Stimulated activated naive CD8-positive, alpha-beta T cell treated with anti-CD3 and anti-CD28 coated beads, Interleukin-15, Interleukin-2, amounts not matched to agents 100 ng/mL and 50 ng/mL, for 24 hours (primary cell): ENCODE results near the gene HIBADH.
"Not testable (repeated sequence)": the region's sequence is repeated elsewhere in the genome, so short reads cannot be mapped to it uniquely, and the experiment has no call there.

Experiments
- H3K27ac Mint-ChIP-seq: one replicate; pipeline ENCODE4 v1.8.0; 2021; ENCODE audit warnings: mild to moderate bottlenecking, mixed read lengths
- H3K27me3 Mint-ChIP-seq: one replicate; pipeline ENCODE4 v1.8.0; 2021; ENCODE audit warnings: mixed read lengths
- H3K36me3 Mint-ChIP-seq: one replicate; pipeline ENCODE4 v1.8.0; 2021; ENCODE audit warnings: low read depth, mixed read lengths
- H3K4me1 Mint-ChIP-seq: one replicate; pipeline ENCODE4 v1.8.0; 2021; ENCODE audit warnings: low read depth, mixed read lengths
- H3K4me3 Mint-ChIP-seq: one replicate; pipeline ENCODE4 v1.8.0; 2021; ENCODE audit warnings: mild to moderate bottlenecking, mixed read lengths
- H3K9me3 Mint-ChIP-seq: one replicate; pipeline ENCODE4 v1.8.0; 2021; ENCODE audit warnings: mixed read lengths

HIBADH gene

DNA sequence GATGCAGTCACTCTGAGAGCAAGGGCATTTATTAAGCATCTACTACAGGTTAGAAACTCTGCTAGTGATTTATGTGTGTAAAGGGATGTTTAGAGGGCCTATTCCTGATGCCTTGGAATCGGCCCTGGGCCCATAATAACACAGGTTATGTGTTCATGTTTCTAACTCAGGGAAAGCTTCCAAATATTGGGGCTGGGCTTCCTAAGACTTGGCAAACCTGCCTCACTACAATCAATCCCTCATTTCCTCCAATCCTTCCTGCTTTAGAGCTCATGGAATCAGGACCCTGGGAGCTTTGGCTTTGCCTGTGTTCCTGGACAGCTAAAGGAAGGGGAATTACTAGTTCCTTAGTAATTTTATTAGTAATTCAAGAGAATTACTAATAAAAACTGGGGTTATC lies 148.8 kb downstream of the HIBADH start:
- Mint-ChIP-seq H3K9me3 (no peaks in the 10 kb centered on the region), H3K27ac (no peak overlapping the region), H3K27me3 (no peaks in the 10 kb centered on the region), H3K4me3 (no peak overlapping the region), H3K4me1 (no peaks in the 10 kb centered on the region), H3K36me3 (no peaks in the 10 kb centered on the region)

DNA sequence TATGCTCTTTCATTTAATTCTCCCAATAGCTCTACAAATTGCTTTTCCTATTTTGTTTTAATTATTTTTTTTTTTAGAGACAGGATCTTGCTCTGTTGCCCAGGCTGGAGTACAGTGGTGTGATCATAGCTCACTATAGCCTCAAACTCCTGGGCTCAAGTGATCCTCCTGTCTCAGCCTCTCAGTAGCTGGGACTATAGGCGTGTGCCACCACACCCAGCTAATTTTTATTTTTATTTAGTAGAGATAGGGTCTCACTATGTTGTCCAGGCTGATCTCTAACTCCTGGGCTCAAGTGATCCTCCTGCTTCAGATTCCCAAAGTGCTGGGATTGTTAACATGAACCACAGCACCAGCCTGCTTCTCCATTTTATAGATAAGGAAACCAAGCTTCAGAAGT lies 151.3 kb downstream of the HIBADH start:
- not testable (repeated sequence) for H3K9me3 Mint-ChIP-seq, H3K36me3 Mint-ChIP-seq, H3K4me1 Mint-ChIP-seq, H3K4me3 Mint-ChIP-seq, H3K27me3 Mint-ChIP-seq, H3K27ac Mint-ChIP-seq

DNA sequence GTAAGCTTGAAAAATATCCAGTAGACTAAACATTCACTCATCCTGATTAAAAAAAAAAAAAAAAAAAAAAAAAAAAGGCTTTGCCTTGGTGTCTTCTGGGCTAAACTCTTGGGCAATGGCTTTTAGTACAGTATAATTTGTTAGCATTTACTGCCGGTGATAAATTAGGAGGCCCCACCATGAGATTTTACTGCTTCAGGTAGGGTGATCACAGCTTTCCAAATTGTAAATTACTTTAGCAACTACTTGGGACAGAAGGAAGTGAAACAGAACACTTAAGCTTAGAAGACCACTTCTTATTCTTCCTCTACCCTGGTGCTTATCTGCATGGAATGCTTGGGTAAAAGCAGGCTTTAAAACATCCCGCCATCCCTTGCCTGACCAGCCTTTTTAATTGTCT lies 152.1 kb downstream of the HIBADH start:
- Mint-ChIP-seq H3K9me3 (peaks cover 4% of the 10 kb centered on the region), H3K4me3 (no peak overlapping the region), H3K4me1 (no peaks in the 10 kb centered on the region), H3K27ac (no peak overlapping the region), H3K36me3 (no peaks in the 10 kb centered on the region), H3K27me3 (no peaks in the 10 kb centered on the region)

DNA sequence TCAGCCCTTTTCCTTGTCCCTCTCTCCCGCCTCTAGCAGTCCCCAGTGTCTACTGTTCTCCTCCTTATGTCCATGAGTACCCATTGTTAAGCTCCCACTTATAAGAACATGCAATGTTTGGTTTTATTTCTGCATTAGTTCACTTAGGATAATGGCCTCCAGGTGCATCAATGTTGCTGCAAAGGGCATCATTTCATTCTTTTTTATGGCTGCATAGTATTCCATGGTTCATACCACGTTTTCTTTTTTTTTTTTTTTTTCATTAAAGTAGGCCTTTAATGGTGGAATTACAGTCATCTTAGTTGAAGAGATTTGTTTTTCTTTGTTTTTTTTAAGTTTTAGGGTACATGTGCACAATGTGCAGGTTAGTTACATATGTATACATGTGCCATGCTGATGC lies 160.8 kb downstream of the HIBADH start:
- H3K4me3 Mint-ChIP-seq, H3K36me3 Mint-ChIP-seq, H3K4me1 Mint-ChIP-seq, H3K27me3 Mint-ChIP-seq, H3K9me3 Mint-ChIP-seq, H3K27ac Mint-ChIP-seq: not testable (repeated sequence)

DNA sequence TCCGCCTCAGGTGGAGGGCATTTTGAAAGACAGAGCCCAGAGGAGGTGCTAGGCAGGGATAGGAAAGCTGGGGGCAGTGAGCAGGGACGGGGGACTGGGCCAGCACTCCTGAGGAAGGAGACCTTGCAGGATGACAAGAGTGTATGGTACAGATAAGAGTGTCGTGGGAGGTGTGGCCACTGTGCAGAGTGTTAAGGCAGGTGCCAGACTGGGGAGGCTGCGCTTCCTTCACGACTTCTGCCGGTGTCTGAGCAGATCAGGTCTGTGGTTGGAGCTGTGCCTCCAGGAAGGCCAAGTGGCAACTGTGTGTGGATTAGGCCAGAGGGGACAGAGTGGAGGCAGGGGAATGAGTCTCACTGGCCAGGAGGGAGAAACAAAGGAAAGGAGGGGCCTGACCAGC lies 161.7 kb downstream of the HIBADH start:
- Mint-ChIP-seq H3K9me3 (no peaks in the 10 kb centered on the region), H3K36me3 (no peaks in the 10 kb centered on the region), H3K27me3 (no peaks in the 10 kb centered on the region), H3K4me1 (no peaks in the 10 kb centered on the region), H3K27ac (no peak overlapping the region), H3K4me3 (no peak overlapping the region)

DNA sequence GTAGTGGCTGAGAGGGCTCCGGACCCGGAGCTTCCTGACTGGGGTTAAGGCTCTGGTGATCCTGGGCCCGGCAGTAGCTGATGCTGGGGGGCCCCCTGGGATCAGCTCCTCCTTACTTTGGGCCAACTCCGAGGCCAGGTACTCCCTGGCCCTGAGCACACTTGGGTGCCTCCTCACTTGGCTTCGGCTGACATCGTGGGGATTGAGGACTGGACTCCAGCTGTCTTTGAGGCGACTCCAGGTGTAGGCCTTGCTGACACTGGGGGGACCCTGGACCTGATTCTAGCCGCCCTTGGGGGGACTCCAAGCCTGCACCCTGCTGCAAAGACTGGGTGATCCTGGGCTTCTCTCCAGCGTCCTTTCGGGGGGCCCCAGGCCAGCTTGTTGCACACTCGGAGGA lies 170.5 kb downstream of the HIBADH start:
- Mint-ChIP-seq H3K4me1 (no peaks in the 10 kb centered on the region), H3K4me3 (no peak overlapping the region), H3K9me3 (no peaks in the 10 kb centered on the region), H3K27ac (no peak overlapping the region), H3K36me3 (no peaks in the 10 kb centered on the region), H3K27me3 (peaks cover 4% of the 10 kb centered on the region)

DNA sequence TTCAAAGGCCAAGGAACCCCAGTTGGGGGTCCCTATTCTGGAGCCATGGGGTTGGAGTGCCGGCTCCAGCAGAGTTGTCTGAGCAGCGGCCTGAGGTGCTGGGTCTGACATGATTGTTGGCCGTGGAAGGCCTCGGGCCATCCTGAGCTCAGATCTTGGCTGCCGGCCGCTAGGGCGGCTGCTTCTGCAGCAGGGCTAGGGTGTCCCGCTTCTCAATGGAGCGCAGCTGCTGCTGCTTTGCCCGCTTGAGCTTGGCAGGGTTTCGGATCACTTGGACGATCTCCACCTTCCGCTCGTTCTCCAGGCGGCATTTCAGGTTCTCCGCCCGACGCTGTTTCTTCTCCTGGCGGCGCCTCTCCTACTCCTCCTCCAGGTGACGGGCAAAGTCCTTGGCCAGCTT lies 171.1 kb downstream of the HIBADH start:
- H3K9me3 Mint-ChIP-seq, result no peaks in the 10 kb centered on the region
- no peaks in the 10 kb centered on the region for H3K36me3 Mint-ChIP-seq
- H3K4me1 Mint-ChIP-seq, result no peaks in the 10 kb centered on the region
- peaks cover 4% of the 10 kb centered on the region for H3K27me3 Mint-ChIP-seq
- no peak overlapping the region for H3K27ac Mint-ChIP-seq
- H3K4me3 Mint-ChIP-seq, result no peak overlapping the region

DNA sequence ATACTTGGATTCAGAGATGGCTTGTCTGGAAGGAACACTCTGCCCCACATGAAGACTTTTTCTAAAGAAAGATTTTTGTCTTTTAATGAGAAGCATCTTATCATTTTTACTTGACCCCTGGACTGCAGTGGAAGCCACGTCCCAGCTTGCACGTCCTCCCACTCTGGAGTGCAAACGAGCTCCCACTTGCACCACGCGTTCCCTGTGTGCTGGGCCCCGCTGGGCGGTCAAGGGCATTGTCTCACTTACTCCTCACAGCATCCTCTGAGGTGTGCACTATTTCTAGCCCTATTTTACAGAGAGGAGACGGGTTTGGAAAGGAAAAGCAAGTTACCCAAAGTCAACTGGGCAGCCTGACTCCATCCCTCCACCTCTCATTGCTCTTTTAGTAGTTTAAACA lies 175.2 kb downstream of the HIBADH start:
- Mint-ChIP-seq H3K27me3 (peaks cover 4% of the 10 kb centered on the region), H3K9me3 (no peaks in the 10 kb centered on the region), H3K4me1 (no peaks in the 10 kb centered on the region), H3K36me3 (no peaks in the 10 kb centered on the region), H3K27ac (no peak overlapping the region), H3K4me3 (no peak overlapping the region)

DNA sequence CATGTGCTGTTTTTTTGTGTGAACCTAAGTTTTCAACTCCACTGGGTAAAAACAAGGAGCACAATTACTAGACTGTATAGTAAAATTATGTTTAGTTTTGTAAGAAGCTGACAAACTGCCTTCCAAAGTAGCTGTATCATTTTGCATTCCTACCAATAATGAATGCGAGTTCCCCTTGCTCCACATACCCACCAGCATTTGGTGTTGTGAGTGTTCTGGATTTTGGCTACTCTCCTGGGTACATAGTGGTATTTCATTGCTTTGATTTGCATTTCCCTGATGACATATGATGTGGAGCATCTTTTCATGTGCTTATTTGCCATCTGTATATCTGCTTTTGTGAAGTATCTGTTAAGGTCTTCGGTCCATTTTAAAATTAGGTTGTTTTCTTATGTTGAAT lies 178.2 kb downstream of the HIBADH start:
- Mint-ChIP-seq H3K27me3 (peaks cover 4% of the 10 kb centered on the region), H3K4me1 (no peaks in the 10 kb centered on the region), H3K36me3 (no peaks in the 10 kb centered on the region), H3K27ac (no peak overlapping the region), H3K9me3 (no peaks in the 10 kb centered on the region), H3K4me3 (no peak overlapping the region)

DNA sequence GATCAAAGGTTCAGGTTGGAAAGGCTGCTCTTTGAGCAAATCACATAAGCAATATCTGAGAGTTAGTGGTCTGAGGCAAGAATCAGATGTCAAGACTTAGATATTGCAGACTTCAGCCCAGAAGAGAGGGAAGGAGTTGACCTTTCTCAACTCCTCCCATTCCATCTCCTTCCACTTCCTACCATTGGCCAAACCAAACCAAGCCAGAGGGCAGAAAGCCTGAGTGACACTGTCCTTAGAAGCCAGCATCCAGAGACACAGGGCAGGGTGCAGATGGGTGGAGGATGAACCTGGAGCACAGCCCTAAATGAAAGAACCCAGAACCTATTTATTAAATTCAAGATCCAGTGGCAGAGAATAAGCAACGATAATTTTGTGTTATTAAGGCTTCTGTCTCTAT lies 180.5 kb downstream of the HIBADH start:
- Mint-ChIP-seq H3K4me3 (no peak overlapping the region), H3K36me3 (no peaks in the 10 kb centered on the region), H3K27me3 (no peaks in the 10 kb centered on the region), H3K27ac (no peak overlapping the region), H3K9me3 (no peaks in the 10 kb centered on the region), H3K4me1 (no peaks in the 10 kb centered on the region)

DNA sequence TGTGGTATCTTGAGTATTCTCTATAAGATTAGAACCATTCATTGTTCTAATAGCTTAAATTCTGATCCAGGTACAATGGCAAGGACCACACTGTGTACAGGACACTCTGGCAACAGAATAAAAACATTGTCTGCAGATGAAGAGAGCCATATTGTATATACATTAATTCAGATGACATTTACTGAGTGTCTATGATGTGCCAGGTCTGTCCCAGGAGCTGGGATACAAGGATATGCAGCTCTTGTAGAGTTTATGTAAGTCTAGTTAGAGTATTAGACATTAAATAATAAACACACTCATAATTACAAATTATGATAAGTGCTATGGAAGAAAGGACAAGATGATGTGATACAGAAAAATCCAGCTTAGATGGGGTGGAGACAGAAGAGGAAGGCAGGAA lies 184.1 kb downstream of the HIBADH start:
- Mint-ChIP-seq H3K27me3 (peaks cover 4% of the 10 kb centered on the region), H3K4me1 (no peaks in the 10 kb centered on the region), H3K4me3 (no peak overlapping the region), H3K36me3 (no peaks in the 10 kb centered on the region), H3K9me3 (no peaks in the 10 kb centered on the region), H3K27ac (no peak overlapping the region)

DNA sequence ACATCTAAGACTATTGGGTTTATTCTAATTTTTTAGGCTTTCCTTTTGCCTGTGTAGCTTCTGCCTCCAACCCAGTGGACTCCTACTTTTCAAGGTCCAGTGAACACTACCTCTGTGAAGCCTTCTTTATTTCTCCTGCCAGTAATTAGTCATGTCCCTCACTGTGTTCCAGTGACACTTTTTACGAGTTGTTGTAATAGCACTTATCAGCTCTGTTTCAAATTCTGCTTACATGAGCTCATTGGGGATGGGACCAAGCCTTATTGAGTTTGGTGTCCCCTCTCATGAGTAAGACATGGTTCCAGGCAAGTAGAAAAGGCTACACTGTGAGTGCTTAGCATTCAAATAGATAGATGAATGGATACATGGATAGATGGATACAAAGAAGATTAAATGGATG lies 184.6 kb downstream of the HIBADH start:
- no peaks in the 10 kb centered on the region for H3K9me3 Mint-ChIP-seq
- H3K4me1 Mint-ChIP-seq, result no peaks in the 10 kb centered on the region
- no peak overlapping the region for H3K4me3 Mint-ChIP-seq
- H3K27me3 Mint-ChIP-seq, result peaks cover 4% of the 10 kb centered on the region
- H3K36me3 Mint-ChIP-seq, result no peaks in the 10 kb centered on the region
- H3K27ac Mint-ChIP-seq, result no peak overlapping the region

DNA sequence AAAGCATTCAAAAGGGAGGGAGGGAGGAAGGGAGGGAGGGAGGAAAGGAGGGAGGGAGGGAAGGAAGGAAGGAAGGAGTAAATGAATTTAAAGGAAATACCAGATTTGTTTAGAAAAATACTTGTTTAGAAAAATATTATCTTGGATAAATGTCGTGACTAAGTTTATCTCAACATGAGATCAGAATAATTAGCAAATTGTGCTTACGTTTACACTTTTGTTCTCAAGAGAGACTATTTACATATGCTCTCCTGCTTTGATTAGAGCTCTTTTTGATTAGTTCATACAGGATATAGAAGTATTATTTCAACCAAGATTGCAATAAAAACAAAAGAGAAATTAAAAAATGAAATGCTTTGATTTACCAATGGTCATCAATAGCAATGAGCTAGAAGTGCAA lies 186.2 kb downstream of the HIBADH start:
- Mint-ChIP-seq H3K27ac (no peak overlapping the region), H3K4me3 (no peak overlapping the region), H3K4me1 (no peaks in the 10 kb centered on the region), H3K36me3 (no peaks in the 10 kb centered on the region), H3K9me3 (no peaks in the 10 kb centered on the region), H3K27me3 (peaks cover 4% of the 10 kb centered on the region)
